Loucy (cell line): ENCODE measurements around the gene THADA.

Experiments
- CTCF ChIP-seq: fragments of 200-600 bp; sonication (generic); conservative IDR thresholded peaks from 2 replicates; pipeline ENCODE4 v1.5.1; 2014; ENCODE audit warnings: mild to moderate bottlenecking, antibody characterized with exemption, low read length
- EZH2phosphoT487 ChIP-seq: fragments of 200-600 bp; IDR thresholded peaks from 2 replicates; pipeline ENCODE4 v1.6.1; 2018; ENCODE audit warnings: antibody characterized with exemption, mild to moderate bottlenecking, moderate library complexity, borderline replicate concordance

GRCh38 chr2:43280994-43281393, 314.8 kb downstream of the THADA start:
- no peak for TF ChIP-seq CTCF
- no peak for TF ChIP-seq EZH2phosphoT487
